GM23338 (cell line): ENCODE data around the gene EPB41L4A. TPM values are rescaled to one million over a fixed set of nuclear protein-coding genes. Genes with fewer than 3 reads are reported as not detected.

Experiments used
- ATAC-seq: fragments of 200-7000 bp; cut with Tn5 transposase; 3 replicates; pipeline ENCODE4 v1.9.1; 2020
- DNase-seq: peaks from one replicate; pipeline ENCODE4 v3.0.0-alpha.2; 2015; ENCODE audit warnings: low spot score
- H2AFZ ChIP-seq: fragments of 200-600 bp; sonication (generic); 2 replicates; pipeline ENCODE4 v1.8.0; 2016; ENCODE audit warnings: antibody characterized with exemption, mild to moderate bottlenecking, moderate library complexity
- H3F3A ChIP-seq: fragments of 200-600 bp; sonication (generic); replicated peaks from 2 replicates; pipeline ENCODE4 v1.8.0; 2017; ENCODE audit warnings: antibody characterized with exemption, mixed run types, low read depth
- H3K27ac ChIP-seq: fragments of 200-600 bp; sonication (generic); 2 replicates; pipeline ENCODE4 v1.6.1; 2016; ENCODE audit warnings: low read depth
- H3K27me3 ChIP-seq: fragments of 200-600 bp; sonication (generic); 2 replicates; pipeline ENCODE4 v1.8.0; 2016; ENCODE audit warnings: mild to moderate bottlenecking, mixed run types, moderate library complexity; ENCODE audit not compliant: insufficient read depth
- H3K36me3 ChIP-seq: fragments of 200-600 bp; sonication (generic); 2 replicates; pipeline ENCODE4 v1.8.0; 2016; ENCODE audit warnings: mild to moderate bottlenecking; ENCODE audit not compliant: insufficient read depth
- H3K4me1 ChIP-seq: fragments of 200-600 bp; sonication (generic); 2 replicates; pipeline ENCODE4 v1.8.0; 2016; ENCODE audit warnings: mild to moderate bottlenecking, moderate library complexity; ENCODE audit not compliant: insufficient read depth
- H3K4me2 ChIP-seq: fragments of 200-600 bp; sonication (generic); 2 replicates; pipeline ENCODE4 v1.7.1; 2017; ENCODE audit warnings: mixed run types
- H3K4me3 ChIP-seq: fragments of 200-600 bp; sonication (generic); 2 replicates; pipeline ENCODE4 v1.6.1; 2016; ENCODE audit warnings: mixed run types
- H3K79me2 ChIP-seq: fragments of 200-600 bp; sonication (generic); replicated peaks from 2 replicates; pipeline ENCODE4 v1.8.0; 2017; ENCODE audit warnings: mild to moderate bottlenecking; ENCODE audit not compliant: insufficient read depth
- H3K9me2 ChIP-seq: fragments of 200-600 bp; sonication (generic); 2 replicates; pipeline ENCODE4 v1.8.0; 2017; ENCODE audit not compliant: insufficient read depth
- H4K20me1 ChIP-seq: fragments of 200-600 bp; sonication (generic); replicated peaks from 2 replicates; pipeline ENCODE4 v1.8.0; 2017; ENCODE audit warnings: mild to moderate bottlenecking; ENCODE audit not compliant: insufficient read depth
- H3K27ac Mint-ChIP-seq: 2 replicates; pipeline ENCODE4 v1.8.0; 2020; ENCODE audit warnings: inconsistent platforms, mild to moderate bottlenecking, moderate library complexity, mixed read lengths
- H3K27me3 Mint-ChIP-seq: 3 replicates; pipeline ENCODE4 v1.8.0; 2022; ENCODE audit warnings: low read depth, mild to moderate bottlenecking, moderate library complexity, mixed read lengths, inconsistent platforms; ENCODE audit not compliant: insufficient read depth, poor library complexity
- H3K36me3 Mint-ChIP-seq: 3 replicates; pipeline ENCODE4 v1.8.0; 2021; ENCODE audit warnings: low read depth, mild to moderate bottlenecking, inconsistent platforms, moderate library complexity, mixed read lengths
- H3K4me1 Mint-ChIP-seq: 3 replicates; pipeline ENCODE4 v1.8.0; 2020; ENCODE audit warnings: mild to moderate bottlenecking, inconsistent platforms, mixed read lengths
- H3K4me3 Mint-ChIP-seq: 3 replicates; pipeline ENCODE4 v1.8.0; 2021; ENCODE audit warnings: moderate library complexity, mild to moderate bottlenecking, inconsistent platforms, mixed read lengths
- H3K9me3 Mint-ChIP-seq: 3 replicates; pipeline ENCODE4 v1.8.0; 2020; ENCODE audit warnings: moderate library complexity, mild to moderate bottlenecking, inconsistent platforms, mixed read lengths
- CREB1 ChIP-seq: fragments of 250-450 bp; sonication (Bioruptor Pico); IDR thresholded peaks from 2 replicates; pipeline ENCODE4 v1.5.0; 2020; ENCODE audit warnings: low read depth, mild to moderate bottlenecking, moderate library complexity
- JUNB ChIP-seq: IDR thresholded peaks from one replicate; pipeline ENCODE4 v1.6.1; 2016; ENCODE audit warnings: antibody characterized with exemption; ENCODE audit not compliant: unreplicated experiment
- NANOG ChIP-seq: IDR thresholded peaks from 2 replicates; pipeline ENCODE4 v1.6.1; 2016; ENCODE audit warnings: antibody characterized with exemption, borderline replicate concordance
- POLR2AphosphoS5 ChIP-seq: IDR thresholded peaks from 2 replicates; pipeline ENCODE4 v1.6.1; 2016; ENCODE audit warnings: antibody characterized with exemption, low read depth
- polyA plus RNA-seq: library from polyadenylated mRNA; unstranded; fragments of >200 nt; fragmentation: Nextera tagmentation; extraction: Ambion mirVana; gene quantifications from 2 replicates; pipeline ENCODE4 v1.2.1, GENCODE V29; 2016
- total RNA-seq: library from RNA; depleted of rRNA; stranded (reverse); fragments of >200 nt; shearing (Covaris generic); gene quantifications from 2 replicates; pipeline ENCODE4 v1.2.3, GENCODE V29; 2014
- TF ChIP-seq, protein P1 (sequence below), 2 experiments: fragments of 200-600 bp in 1 of 2; sonication (generic) in 1 of 2; conservative IDR thresholded peaks; 2 replicates each; pipeline versions ENCODE4 v1.5.1 to v1.6.1; 2016 to 2017; ENCODE audit warnings: antibody characterized with exemption in 2 of 2, low read depth in 2 of 2, mild to moderate bottlenecking in 2 of 2, moderate library complexity in 1 of 2
- TF ChIP-seq, protein P2 (sequence below): IDR thresholded peaks from one replicate; pipeline ENCODE4 v1.6.1; 2018; ENCODE audit warnings: antibody characterized with exemption; ENCODE audit not compliant: unreplicated experiment
- TF ChIP-seq, protein P3 (sequence below): IDR thresholded peaks from 2 replicates; pipeline ENCODE4 v1.6.1; 2016; ENCODE audit warnings: antibody characterized with exemption

Gene EPB41L4A
- total and polyA plus RNA-seq, 2 experiments from 2014 or later, result 5.7 to 6.0 TPM

DNA sequence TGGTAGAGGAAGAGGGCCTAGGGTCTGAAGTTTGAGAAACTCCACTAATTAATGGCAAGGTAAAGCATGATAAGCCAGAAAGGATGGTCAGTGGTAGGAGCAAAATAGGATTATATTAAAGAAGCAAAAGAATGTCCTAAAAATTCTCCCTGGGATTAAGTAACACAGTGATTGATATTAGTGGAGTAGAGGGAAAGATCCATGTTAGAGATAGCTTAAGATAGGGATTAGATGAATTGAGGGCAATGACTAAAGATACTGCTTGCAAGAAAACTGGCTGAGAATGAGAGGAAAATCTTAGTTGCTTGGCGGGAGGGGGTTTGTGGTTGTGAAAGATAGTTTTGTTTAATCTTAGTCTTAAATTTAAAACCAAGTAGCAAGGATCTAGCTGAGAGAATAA is 255.6 kb downstream of the EPB41L4A start (continued):
- TF ChIP-seq JUNB, result no peak
- TF ChIP-seq, protein P1, sequence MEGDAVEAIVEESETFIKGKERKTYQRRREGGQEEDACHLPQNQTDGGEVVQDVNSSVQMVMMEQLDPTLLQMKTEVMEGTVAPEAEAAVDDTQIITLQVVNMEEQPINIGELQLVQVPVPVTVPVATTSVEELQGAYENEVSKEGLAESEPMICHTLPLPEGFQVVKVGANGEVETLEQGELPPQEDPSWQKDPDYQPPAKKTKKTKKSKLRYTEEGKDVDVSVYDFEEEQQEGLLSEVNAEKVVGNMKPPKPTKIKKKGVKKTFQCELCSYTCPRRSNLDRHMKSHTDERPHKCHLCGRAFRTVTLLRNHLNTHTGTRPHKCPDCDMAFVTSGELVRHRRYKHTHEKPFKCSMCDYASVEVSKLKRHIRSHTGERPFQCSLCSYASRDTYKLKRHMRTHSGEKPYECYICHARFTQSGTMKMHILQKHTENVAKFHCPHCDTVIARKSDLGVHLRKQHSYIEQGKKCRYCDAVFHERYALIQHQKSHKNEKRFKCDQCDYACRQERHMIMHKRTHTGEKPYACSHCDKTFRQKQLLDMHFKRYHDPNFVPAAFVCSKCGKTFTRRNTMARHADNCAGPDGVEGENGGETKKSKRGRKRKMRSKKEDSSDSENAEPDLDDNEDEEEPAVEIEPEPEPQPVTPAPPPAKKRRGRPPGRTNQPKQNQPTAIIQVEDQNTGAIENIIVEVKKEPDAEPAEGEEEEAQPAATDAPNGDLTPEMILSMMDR (conservative IDR thresholded peaks at IDR 0.05; ENCODE audit: low read depth in 2 of 2), result no peak

DNA sequence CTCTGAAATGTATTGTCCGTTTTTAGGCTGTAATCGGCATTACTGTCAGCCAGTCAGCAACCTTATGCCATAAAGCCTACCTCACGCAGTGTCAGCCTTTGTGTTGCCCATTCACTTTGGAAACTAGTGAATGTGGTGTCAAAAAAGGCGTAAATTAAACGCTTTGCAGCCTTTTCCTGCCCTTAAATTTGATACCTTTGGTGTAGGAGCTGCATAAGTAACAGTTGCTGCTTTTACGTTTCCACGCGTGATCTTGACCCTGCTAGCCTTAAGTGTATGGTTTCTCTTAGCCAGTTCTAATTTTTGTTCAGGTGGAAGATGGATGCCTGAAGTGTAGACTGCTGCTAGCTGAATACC is 257.7 kb downstream of the EPB41L4A start:
- Mint-ChIP-seq H3K4me1 (peaks cover 34% of the 10 kb centered on the region), H3K27me3 (peaks cover 24% of the 10 kb centered on the region), H3K9me3 (no peaks in the 10 kb centered on the region), H3K36me3 (peaks cover 51% of the 10 kb centered on the region), H3K4me3 (peak overlapping the region; percentile 92), H3K27ac (peak overlapping the region; percentile 96)
- Histone ChIP-seq H3K36me3 (peaks cover 20% of the 10 kb centered on the region), H3K4me1 (peaks cover 22% of the 10 kb centered on the region), H3K79me2 (peaks cover 23% of the 10 kb centered on the region), H3K4me3 (peak overlapping the region; percentile 88), H3K9me2 (no peaks in the 10 kb centered on the region), H3F3A (peaks cover 23% of the 10 kb centered on the region), H3K27ac (peak overlapping the region; percentile 94), H3K4me2 (peak overlapping the region; percentile 93), H4K20me1 (peaks cover 10% of the 10 kb centered on the region), H2AFZ (no peak overlapping the region), H3K27me3 (no peaks in the 10 kb centered on the region)
- DNase-seq, result no peak
- ATAC-seq, result no peak
- no peak for TF ChIP-seq NANOG
- peak; percentile 21; the same call in 1 of the 2 replicates for TF ChIP-seq POLR2AphosphoS5

DNA sequence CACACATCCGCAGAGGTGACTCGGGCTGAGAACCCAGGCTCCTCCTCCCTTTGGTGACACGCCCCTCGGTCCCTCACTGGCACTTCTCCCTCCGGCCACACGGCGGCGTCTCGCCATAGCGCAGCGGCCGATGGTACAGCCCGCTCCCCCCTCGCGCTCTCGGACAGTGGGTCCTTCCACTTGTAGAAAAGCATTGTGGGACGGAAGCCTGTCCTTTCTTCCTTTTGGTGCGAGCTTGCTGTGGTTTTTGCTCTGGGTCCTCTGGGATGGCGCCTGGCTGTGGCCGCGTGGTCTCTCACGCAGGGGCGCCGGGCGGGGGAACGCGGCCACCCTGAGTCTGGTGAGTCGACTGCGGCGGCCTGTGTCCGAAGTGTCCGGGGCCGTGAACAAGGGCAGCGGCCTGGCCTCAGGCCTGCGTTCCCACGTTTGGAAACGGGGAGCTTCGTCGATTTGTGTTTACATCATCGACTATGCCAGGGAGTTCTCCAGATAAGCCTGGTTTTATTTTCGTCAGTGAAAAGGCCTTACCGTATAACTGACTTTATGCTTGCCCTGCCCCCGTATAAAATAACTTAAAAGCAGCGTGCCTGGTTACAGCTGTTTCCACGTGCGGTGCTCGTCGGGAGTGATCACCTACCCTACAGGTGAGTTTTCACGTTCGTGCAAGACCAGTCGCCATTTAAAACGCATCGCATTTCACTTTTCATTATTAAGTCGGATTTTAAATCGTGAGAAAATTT is 258.3 kb downstream of the EPB41L4A start:
- no peaks in the 10 kb centered on the region for H3K27me3 ChIP-seq
- peak overlapping the region; percentile 94 for H3K27ac ChIP-seq
- H3K9me2 ChIP-seq, result no peaks in the 10 kb centered on the region
- no peaks in the 10 kb centered on the region for H3K9me3 Mint-ChIP-seq
- peak; percentile 92 for DNase-seq
- H3K4me1 ChIP-seq, result peaks cover 23% of the 10 kb centered on the region
- H3K4me3 Mint-ChIP-seq, result peak overlapping the region; percentile 92
- H3K4me1 Mint-ChIP-seq, result peaks cover 30% of the 10 kb centered on the region
- peak overlapping the region; percentile 93 for H3K4me2 ChIP-seq
- peak overlapping the region; percentile 96 for H3K27ac Mint-ChIP-seq
- peak; percentile 86 for ATAC-seq
- H4K20me1 ChIP-seq, result peaks cover 10% of the 10 kb centered on the region
- peaks cover 20% of the 10 kb centered on the region for H3K36me3 ChIP-seq
- H3F3A ChIP-seq, result peaks cover 23% of the 10 kb centered on the region
- H3K36me3 Mint-ChIP-seq, result peaks cover 47% of the 10 kb centered on the region
- H3K27me3 Mint-ChIP-seq, result peaks cover 21% of the 10 kb centered on the region
- peaks cover 23% of the 10 kb centered on the region for H3K79me2 ChIP-seq
- peak overlapping the region; percentile 93 for H2AFZ ChIP-seq
- H3K4me3 ChIP-seq, result peak overlapping the region; percentile 88
- peak; percentile 98 for TF ChIP-seq POLR2AphosphoS5
- peak; percentile 72 for TF ChIP-seq CREB1
- TF ChIP-seq, protein P1 (conservative IDR thresholded peaks at IDR 0.05; ENCODE audit: low read depth in 2 of 2), result peak; percentile 91 to 98
- TF ChIP-seq, protein P2, sequence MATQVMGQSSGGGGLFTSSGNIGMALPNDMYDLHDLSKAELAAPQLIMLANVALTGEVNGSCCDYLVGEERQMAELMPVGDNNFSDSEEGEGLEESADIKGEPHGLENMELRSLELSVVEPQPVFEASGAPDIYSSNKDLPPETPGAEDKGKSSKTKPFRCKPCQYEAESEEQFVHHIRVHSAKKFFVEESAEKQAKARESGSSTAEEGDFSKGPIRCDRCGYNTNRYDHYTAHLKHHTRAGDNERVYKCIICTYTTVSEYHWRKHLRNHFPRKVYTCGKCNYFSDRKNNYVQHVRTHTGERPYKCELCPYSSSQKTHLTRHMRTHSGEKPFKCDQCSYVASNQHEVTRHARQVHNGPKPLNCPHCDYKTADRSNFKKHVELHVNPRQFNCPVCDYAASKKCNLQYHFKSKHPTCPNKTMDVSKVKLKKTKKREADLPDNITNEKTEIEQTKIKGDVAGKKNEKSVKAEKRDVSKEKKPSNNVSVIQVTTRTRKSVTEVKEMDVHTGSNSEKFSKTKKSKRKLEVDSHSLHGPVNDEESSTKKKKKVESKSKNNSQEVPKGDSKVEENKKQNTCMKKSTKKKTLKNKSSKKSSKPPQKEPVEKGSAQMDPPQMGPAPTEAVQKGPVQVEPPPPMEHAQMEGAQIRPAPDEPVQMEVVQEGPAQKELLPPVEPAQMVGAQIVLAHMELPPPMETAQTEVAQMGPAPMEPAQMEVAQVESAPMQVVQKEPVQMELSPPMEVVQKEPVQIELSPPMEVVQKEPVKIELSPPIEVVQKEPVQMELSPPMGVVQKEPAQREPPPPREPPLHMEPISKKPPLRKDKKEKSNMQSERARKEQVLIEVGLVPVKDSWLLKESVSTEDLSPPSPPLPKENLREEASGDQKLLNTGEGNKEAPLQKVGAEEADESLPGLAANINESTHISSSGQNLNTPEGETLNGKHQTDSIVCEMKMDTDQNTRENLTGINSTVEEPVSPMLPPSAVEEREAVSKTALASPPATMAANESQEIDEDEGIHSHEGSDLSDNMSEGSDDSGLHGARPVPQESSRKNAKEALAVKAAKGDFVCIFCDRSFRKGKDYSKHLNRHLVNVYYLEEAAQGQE, result no peak
- TF ChIP-seq, protein P3, sequence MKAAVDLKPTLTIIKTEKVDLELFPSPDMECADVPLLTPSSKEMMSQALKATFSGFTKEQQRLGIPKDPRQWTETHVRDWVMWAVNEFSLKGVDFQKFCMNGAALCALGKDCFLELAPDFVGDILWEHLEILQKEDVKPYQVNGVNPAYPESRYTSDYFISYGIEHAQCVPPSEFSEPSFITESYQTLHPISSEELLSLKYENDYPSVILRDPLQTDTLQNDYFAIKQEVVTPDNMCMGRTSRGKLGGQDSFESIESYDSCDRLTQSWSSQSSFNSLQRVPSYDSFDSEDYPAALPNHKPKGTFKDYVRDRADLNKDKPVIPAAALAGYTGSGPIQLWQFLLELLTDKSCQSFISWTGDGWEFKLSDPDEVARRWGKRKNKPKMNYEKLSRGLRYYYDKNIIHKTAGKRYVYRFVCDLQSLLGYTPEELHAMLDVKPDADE, result peak; percentile 69
